Uterus (tissue), 2 donors: ENCODE data around the gene NRF1.

Source experiments
- CTCF ChIP-seq, 4 experiments: fragments of 200-600 bp in 2 of 4; fragments of 450-650 bp in 2 of 4; sonication (generic) in 2 of 4; IDR thresholded peaks; one replicate each; pipeline ENCODE4 v1.5.1; 2016 to 2019; ENCODE audit warnings: antibody characterized with exemption in 4 of 4, mild to moderate bottlenecking in 2 of 4, moderate library complexity in 1 of 4
- POLR2A ChIP-seq, 2 donors: fragments of 450-650 bp; IDR thresholded peaks; one replicate each; pipeline ENCODE4 v1.6.1; 2016; ENCODE audit warnings: antibody characterized with exemption in 2 of 2, mild to moderate bottlenecking in 1 of 2, moderate library complexity in 1 of 2

- TF ChIP-seq CTCF (IDR thresholded peaks at IDR 0.05): no peak
- no peak for TF ChIP-seq POLR2A (IDR thresholded peaks at IDR 0.05)
Observed at GRCh38 chr7:129609666-129610065, 1.9 kb upstream of the NRF1 start.
